AG09309 (cell line): ENCODE data around the gene TCP11.

Experiments used
- DNase-seq: peaks from one replicate; pipeline ENCODE4 v3.0.0-alpha.2; 2010; ENCODE audit warnings: low read depth
- H3K4me3 ChIP-seq: 2 replicates; pipeline ENCODE4 v1.5.1; 2011; ENCODE audit warnings: mild to moderate bottlenecking, low read depth, low read length, moderate library complexity; ENCODE audit not compliant: control insufficient read depth
- CTCF ChIP-seq: IDR thresholded peaks from 2 replicates; pipeline ENCODE4 v1.5.1; 2011; ENCODE audit warnings: mild to moderate bottlenecking, low read depth, low read length, inconsistent platforms; ENCODE audit not compliant: insufficient read depth, control insufficient read depth; ENCODE audit errors: missing control alignments

Gene TCP11

GRCh38 chr6:35079311-35080000 is 61.7 kb downstream of the TCP11 start:
- H3K4me3 ChIP-seq, result no peak overlapping the region
- DNase-seq, result no peak
- TF ChIP-seq CTCF, result no peak

- no peak overlapping the region for H3K4me3 ChIP-seq
- no peak for TF ChIP-seq CTCF
- DNase-seq, result no peak
Observed at GRCh38 chr6:35078896-35079295, 62.2 kb downstream of the TCP11 start.

GRCh38 chr6:35078226-35078850 is 62.8 kb downstream of the TCP11 start:
- no peak overlapping the region for H3K4me3 ChIP-seq
- TF ChIP-seq CTCF, result no peak
- no peak for DNase-seq

- H3K4me3 ChIP-seq, result no peak overlapping the region
Observed at GRCh38 chr6:35077713-35078105, 63.4 kb downstream of the TCP11 start.

GRCh38 chr6:35076997-35077712 is 64.0 kb downstream of the TCP11 start:
- DNase-seq, result no peak
- TF ChIP-seq CTCF, result no peak

More at GRCh38 chr6:35077713-35078105, 63.4 kb downstream of the TCP11 start:
- no peak for TF ChIP-seq CTCF
- DNase-seq, result no peak

GRCh38 chr6:35073766-35074471 is 67.2 kb downstream of the TCP11 start:
- H3K4me3 ChIP-seq, result no peak overlapping the region
- no peak for TF ChIP-seq CTCF
- DNase-seq, result no peak

More at GRCh38 chr6:35076997-35077712, 64.0 kb downstream of the TCP11 start:
- H3K4me3 ChIP-seq, result no peak overlapping the region
